AG09319 (cell line): ENCODE data around the gene FUT9.

Experiments
- DNase-seq: peaks from one replicate; pipeline ENCODE4 v3.0.0-alpha.2; 2010; ENCODE audit warnings: low read depth; ENCODE audit errors: extremely low read depth
- CTCF ChIP-seq: IDR thresholded peaks from 2 replicates; pipeline ENCODE4 v1.5.1; 2011; ENCODE audit warnings: low read depth, mild to moderate bottlenecking, inconsistent platforms, low read length, moderate library complexity

FUT9 gene

DNA sequence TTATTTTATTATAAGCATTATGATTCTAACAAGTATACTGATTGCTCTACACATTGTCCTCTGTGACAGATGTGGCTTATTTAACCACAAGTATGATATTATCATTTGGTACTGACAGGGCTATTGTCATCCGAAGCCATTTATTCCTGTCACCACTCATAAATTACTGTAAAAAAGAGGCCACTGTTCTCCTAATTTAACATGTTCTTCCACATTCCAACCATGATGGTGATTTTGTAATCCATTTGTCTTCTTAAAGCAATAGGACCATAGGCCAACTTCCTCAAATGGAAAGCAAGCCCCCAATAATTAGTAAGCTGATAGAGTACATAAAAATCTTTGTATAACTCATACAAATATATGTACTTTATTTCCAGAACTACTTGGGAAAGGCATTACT, 50.6 kb downstream of the FUT9 start:
- no peak for DNase-seq
- no peak for TF ChIP-seq CTCF

DNA sequence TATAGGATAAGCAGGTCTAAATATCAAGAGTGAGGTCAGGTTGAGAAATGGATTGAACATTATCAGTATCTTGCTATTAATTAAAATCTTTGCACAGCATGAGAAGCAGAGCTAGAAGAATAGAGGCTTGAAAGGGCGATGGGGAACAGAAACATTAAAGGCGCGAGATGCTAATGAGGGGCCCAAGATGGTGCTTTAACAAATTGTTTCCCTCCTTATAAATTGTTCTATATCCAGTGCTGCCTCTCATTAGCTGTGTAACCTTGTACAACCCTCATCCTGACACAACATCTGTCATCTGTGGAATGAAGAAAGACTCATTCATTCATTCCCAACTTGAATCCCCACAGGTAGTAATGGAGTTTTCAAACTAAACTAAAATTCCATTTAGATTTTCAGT, 57.8 kb downstream of the FUT9 start:
- TF ChIP-seq CTCF: no peak

GRCh38 chr6:96074006-96074405, 58.2 kb downstream of the FUT9 start:
- TF ChIP-seq CTCF: no peak
- no peak for DNase-seq

More for the DNA sequence above, 57.8 kb downstream of the FUT9 start:
- DNase-seq: no peak

DNA sequence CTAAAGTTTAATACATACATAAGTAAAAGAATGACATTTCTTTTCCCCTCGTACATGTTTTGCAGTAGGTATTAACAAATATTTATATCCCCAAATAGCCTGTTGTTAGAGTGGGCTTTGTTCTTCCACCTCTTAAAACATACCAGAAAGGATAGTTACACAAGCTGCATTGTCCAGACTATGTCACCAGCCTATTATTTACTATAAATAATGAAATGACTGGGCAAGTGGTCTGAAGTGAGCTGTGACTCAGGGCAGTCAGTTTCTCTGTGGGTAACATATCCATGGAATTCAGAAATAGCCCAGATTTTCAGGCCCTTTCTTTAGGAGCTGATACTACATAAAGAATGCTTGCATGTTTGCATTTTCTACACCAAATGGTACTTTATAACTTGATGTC, 60.1 kb downstream of the FUT9 start:
- DNase-seq: no peak
- TF ChIP-seq CTCF: no peak

DNA sequence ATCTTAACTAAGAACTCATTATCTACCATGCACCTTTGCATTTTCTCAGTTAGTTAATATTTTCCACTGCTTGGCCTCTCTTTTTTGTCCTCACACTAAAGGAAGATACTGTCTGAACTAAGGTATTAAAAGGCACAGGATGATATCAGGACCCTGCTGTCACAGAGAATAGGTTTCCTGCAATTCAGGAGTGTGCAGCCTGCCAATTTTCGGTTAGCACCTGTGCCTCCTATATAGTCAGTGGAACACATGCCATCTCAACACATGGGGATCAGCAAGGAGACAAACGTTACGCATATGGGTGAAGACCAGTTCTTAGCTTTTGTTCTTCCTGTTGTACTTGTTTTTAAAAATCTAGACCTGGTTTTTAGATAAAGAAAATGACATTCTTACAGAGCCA, 71.0 kb downstream of the FUT9 start:
- TF ChIP-seq CTCF: no peak
- no peak for DNase-seq

DNA sequence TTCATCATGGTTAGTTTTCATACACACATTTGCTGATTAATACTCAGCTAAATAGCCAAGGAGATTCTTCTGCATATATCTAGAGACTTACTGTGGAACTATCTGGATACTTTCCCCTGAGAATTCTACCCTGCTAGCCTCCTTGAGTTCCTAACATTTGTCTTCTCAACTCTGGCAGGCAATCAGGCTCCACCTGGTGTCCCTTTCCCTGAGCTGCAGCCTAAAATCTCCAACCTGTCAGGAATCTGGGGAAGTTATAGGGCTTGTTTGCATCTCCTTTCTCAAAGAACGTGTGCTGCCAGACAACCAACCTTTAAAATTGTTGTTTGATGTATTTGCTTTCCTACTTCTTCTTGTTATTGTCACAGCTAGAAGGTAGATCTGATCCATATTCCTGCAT, 73.4 kb downstream of the FUT9 start:
- no peak for TF ChIP-seq CTCF
- DNase-seq: no peak

DNA sequence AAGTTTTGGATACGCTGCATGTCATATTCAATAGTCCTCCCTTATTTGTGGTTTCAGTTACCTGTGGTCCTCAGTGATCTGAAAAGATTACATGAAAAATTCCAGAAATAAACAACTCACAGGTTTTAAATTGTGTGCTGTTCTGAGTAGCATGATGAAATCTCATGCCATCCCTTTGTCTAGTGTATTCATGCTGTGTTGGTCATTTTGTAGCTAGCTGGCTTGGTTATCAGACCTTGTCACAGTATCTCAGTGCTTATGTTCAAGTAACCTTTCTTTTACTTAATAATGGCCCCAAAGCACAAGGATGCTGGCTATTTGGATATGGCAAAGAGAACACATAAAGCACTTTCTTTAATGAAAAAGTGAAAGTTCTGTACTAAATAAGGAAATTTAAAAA, 78.3 kb downstream of the FUT9 start:
- TF ChIP-seq CTCF: no peak
- no peak for DNase-seq

DNA sequence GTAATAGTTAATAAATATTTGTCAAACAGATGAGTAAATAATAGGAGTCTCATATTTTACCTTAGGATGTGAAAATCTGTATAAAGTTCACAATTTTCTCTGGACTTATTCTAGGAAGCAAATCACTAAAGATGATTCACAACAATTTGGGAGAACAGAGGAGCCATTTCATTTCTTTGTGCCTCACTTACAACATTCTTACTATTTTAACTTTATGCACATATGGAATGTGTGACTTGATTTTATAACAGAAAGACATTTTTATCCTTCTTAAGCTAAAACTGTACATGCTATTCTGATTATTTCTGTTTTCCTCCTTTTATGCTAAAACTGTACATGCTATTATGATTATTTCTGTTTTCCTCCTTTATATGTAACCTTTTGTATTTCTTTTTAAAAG, 83.3 kb downstream of the FUT9 start:
- DNase-seq: no peak
- no peak for TF ChIP-seq CTCF
